ENCODE data around the gene IFNL2.

DNA sequence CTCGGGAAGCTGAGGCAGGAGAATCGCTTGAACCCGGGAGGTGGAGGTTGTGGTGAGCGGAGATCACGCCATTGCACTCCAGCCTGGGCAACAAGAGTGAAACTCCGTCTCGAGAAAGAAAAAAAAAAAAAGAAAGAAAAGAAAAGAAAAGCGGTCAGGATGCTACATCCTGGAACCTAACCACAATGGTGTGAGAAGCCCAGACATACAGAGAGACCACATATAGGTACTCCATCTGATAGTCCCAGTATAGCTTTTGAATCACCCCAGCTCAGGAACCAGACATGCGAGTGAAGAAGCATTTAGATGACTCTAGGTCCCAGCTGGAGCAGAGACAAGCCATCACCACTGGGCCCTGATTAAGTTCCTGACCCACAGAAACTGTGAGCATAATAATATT lies 31.2 kb downstream of the IFNL2 start:
- no peak for TF ChIP-seq CTCF (IDR thresholded peaks at IDR 0.05)
- TF ChIP-seq POLR2A (IDR thresholded peaks at IDR 0.05) = no peak

Measured in tibial nerve (tissue), 3 donors.